HG02852 (cell line): ENCODE results near the gene COL8A1.

Experiments
- ATAC-seq: cut with Tn5 transposase; IDR thresholded peaks from one replicate; pipeline ENCODE4 v1.9.1; 2021; ENCODE audit warnings: mild to moderate bottlenecking, moderate library complexity; ENCODE audit not compliant: unreplicated experiment

Gene COL8A1

DNA sequence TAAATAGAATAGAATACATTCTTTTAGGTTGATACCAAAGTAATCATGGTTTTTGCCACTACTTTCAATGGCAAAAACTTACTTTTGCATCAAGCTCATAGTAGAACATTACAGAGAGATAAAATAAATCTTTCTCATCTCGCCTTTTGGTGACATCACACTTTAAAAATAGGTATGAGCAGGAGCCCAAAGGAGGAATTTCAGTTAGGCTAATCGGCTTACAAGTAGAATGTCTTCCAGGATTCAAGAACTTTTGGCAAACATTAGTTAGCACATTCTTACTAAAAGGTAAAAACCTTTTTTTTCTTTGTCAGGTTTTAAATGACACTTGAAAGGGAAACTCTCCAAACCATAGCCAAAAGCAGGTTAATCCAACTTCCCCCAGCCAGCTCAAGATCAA is 119.6 kb downstream of the COL8A1 start:
- ATAC-seq = no peak

DNA sequence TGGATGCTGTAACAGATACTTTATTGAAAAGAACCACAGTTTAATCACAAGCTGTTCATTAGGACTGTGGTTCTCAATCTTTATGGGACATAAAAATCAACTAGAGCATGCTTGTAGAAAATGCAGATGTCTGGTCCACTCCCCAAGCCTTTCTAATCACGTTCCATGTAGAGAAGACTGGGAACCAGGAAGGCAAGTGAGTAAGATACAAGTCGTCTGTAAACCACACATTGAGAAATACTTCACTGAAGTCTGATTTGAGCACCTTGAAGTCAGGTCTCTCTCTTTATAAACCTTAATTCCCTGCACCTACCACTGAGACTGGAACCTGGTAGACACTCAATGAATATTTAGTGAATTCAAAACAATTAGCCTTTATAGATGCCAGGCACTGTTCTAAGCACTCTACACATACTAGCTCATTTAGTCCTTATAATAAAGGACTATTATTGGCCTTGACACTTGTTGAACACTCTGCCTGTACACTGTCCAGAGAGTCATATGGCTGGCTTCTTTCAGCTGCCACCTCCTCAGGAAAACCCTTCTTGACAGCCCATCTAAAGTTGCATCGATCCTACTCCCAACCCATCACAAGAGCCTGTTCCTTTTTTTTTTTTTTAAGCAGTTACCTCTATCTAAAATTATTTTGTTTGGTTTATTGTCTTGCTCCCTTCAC is 120.2 kb downstream of the COL8A1 start:
- no peak for ATAC-seq

DNA sequence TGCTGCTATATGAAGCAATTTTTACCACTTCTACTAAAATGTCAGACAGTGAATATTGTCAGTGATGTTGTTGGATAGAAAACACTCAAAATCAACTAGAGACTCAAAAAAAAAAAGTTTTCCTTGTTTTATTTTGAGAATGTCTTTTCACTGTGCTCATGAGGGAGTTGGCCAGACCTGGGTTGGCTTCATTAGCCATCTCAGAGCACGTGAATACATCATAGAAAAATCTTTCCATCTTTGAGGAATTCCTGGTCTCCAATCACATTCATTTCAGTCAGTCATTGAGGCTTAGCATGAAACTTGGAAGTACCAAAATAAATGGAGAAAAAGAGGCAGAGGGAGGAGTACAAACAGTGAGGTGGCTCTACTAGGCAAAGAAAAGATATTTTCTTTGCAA is 121.6 kb downstream of the COL8A1 start:
- ATAC-seq = no peak

DNA sequence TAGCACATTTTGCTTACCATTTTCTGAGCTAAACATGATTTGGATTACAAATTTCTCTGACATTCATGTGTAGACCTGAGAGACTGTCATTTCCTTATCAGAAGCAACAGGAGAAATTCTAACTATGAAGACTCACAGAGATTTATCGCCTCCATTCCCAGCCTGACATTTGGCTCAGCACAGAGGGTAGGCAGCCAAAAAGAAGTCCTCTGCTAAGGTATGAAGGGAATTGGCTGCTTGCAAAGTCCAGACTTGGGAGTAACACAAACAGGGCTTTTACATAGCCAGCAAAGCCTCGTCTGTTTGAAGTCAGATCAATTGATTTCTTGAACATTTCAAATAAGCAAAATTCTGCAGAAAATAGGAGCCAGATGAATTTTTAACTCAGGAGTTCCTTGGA is 122.2 kb downstream of the COL8A1 start:
- ATAC-seq = no peak

DNA sequence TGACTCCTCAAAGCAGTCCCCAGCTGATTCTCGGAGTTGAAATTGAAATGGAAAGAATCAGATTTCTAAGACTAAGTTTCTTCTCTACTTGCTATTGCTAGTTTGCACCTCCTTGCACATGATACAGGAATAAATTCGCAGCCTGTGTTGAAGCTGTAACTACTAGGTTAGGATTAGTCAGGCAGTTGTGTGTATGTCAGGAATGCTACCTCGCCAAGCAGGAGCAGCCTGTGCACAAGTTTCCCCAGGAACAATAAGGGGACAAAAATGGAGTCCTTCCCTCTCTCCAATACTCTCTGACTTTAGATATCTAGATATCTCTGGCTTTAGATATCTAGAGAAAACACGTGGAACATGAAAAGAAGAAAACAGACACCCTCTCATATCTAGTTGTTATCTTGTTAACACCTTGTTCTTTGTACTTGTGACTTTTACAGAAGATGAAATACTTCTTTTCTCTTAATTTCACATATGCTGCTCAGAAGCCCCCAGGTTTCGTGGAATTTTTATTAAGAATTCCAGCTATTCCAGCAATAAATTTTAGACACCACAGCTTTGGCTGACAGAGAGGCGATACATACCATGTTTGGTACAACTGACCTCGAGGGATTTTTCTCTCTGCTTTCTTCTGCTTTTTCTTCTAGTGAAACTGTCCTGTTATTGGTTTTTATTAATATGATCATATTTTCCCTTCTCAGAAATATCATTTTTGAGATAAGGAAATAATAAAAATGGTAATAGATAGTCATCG is 123.2 kb downstream of the COL8A1 start:
- ATAC-seq = no peak

DNA sequence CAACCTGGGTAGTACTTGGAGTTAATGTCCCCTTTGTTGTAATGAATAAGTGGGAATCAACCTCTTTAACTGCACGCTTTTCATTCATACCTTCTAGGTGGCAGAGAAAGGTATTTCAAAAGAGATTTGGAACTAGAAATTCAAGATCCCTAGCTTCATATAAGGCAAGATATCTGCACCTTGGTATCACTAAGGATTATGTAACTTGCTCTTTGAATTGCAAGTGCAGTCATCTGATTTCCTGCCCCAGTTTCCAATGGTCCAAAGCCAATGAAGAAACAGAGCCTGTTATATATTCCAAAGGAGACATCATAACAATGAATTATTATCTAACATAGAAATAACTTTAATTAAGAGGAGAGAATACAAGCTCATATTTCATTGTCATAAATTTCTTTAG is 124.5 kb downstream of the COL8A1 start:
- ATAC-seq = no peak

DNA sequence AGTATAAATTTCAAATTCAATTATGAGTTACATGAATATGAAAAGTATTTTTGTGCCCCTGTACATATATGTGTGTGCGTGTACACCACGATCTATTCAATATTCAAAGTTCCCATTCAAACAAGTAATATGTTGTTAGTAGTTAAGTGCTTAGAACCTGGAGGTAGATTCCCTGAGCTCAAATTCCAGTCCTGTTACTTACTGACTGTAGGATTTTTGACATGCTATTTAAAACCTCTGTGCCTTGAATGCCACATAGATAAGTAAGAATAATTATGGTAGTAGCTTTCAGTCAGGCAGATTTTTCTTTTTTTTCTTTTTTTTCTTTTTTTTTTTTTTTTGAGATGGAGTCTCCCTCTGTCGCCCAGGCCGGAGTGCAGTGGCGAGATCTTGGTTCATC is 126.0 kb downstream of the COL8A1 start:
- ATAC-seq = no peak

DNA sequence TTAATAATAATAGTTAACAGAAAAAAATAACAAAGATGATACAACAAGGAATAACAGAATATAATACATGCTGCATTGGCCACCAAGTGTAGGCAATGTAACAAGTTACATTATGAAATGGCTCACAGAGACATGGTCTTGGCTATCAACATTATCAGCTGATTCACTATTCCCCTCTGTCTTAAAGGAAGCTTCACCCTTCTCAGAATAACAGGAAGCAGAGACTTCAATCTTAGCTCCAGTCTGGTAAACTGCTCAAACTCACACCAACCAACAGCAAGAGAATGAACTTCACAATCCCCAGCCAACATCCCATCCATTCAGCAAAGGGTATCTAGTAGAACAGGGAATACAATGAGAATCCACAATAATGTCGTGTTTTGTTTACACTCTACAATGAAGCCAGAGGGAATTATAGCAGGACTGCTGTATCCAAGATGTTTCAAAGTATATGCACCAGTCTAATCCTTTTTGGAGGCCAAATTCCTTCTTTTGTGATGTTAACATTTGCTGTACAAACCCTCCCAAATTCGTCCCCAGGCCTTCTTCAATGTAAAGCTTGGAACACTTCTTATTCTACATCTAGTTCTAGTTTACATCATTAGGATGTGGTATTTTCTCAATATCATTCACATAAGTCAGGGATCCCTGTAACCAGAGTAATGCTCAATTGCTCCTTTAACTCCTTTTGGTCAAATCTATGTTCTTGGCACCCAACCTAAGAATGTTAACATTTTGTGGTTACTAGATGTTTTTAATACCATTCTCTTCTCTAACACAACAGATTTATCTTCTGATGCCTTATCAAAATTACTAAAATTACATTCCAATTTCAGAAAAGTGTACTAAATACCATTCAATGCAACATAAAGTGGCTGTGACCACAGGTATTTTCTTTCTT is 126.9 kb downstream of the COL8A1 start:
- no peak for ATAC-seq

DNA sequence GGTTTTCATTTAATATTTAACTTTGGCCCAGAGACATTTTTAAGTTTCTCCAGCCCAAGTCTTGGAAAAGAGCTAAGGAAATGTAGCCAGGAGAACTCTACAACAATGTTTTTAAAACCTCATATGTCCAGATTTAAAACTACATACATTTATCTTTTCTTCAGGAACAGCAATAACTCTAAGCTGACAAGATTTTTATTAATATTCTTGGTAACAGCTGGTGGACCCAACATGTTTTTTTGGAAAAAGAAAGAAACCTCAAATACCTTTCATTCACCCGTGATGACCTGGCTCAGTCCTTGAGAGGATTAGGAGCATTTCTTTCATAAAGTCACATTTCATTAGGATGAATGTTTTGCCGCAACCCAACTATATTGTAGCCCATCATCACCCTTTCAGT is 128.9 kb downstream of the COL8A1 start:
- no peak for ATAC-seq

DNA sequence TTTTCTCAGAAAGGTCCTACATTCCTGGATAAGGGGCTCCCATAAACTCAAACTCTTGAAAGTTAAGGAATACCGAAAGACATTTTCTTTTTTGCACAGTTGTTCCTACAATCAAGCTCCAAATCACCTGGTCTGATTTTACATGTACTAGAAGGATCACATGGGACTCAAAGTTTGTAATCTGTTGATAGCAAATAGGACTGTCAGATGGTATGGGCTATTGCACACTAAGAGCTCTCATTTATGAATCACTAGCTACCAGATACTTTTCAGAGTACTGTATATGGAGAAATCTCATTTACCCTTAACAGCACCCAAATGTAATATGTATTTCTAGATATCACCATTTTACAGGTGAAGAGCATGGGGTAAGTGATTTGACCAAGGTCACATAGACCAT is 129.7 kb downstream of the COL8A1 start:
- ATAC-seq = no peak

DNA sequence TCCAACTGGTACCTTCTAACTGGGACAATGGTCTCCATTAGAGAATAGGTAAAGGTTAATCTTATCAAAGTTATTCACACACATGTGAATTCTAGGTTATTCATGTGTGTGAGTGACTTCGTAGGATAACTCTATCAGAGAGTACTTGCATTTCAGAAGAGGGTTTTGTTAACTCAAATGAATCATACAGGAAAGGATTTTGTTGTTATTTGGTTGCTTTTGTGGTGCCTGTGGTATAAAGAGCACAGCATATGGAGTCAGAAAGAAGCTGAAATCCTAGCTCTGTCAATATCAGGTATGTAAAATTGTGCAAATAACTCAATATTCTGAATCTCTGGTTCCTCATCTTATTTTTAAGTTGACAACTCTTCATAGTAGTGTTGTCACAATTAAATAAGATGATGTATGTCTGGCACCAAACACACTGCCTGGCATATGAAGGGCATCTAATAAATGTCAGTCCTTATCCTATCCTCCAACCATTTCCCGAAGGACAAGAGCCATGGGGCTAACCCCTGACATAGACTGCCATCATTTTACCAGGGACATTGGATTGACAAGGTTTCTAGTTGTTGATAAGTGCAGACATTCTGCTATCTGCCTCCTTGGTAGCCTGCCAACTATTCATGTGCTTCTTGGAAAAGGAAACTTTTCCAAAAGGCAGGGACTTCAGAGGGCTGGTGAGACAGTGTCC is 130.6 kb downstream of the COL8A1 start:
- ATAC-seq = no peak

DNA sequence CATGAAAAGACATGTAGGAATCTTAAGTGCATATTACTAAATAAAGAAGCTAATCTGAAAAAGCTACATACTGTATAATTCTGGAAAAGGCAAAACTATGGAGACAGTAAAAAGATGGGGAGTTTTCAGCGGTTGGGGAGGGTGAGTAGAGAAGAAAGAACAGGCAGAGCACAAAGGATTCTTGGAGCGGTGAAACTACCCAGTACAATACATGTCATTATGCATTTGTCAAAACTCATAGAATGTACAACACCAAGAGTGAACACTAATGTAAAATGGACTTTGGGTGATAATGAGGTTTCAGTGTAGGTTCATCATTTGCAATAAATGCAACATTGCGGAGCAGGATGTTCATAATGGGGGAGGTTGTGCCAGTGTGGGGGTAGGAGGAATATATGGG is 133.8 kb downstream of the COL8A1 start:
- ATAC-seq = no peak

DNA sequence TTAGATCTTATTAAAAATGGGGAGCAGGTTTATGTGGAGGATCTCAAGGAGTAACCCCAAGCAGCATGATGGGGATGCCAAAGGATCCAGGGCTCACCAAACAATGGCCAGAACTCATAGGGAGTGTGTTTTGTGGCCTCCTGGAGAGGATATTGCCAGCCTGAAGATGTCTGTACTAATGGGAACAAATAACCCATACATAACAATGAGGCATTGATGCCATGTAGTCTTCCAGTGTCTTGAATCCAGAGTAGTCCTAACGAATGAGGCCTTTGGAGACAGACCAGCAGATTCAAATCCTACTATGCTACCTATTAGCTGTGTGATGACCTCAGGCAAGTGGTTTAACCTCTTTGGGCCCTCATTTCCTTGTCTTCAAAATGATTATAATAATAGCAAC is 134.3 kb downstream of the COL8A1 start:
- ATAC-seq = no peak

DNA sequence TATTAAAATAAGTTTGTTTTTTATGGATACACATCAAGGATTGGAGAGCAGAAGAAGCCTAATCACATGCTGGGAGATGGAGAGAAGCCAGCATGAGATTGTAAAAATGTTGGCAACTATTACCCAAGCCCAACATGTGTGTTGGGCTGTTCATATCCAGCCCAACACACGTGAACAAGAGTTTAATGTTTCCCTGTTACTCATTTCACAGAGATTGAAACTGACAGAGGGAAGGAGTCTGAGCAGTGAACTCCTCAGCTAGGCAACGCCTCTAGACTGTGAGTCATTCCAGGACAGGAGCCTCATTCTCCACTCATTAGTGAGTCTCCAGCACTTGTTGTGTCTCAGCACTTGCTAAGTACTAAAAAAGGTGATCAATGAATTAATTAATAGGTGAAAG is 136.1 kb downstream of the COL8A1 start:
- peak; percentile 97 for ATAC-seq

DNA sequence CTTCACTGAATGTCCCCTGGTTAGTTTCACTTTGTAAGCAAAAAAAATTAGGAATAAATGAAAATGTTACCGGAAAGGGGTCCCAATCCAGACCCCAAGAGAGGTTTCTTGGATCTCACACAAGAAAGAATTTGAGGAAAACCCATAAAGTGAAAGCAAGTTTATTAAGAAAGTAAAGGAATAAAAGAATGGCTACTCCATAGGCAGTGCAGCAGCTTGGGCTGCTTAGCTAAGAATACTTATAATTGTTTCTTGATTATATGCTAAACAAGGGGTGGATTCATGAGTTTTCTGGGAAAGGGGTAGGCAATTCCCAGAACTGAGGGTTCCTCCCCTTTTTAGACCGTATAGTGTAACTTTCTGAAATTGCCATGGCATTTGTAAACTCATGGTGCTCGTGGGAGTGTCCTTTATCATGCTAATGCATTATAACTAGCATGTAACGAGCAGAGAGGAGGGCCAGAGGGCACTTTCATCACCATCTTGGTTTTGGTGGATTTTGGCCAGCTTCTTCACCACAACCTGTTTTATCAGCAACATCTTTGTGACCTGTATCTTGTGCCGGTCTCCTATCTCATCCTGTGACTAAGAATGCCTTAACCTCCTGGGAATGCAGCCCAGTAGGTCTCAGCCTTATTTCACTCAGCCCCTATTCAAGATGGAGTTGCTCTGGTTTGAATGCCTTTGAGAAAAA is 138.3 kb downstream of the COL8A1 start:
- no peak for ATAC-seq

DNA sequence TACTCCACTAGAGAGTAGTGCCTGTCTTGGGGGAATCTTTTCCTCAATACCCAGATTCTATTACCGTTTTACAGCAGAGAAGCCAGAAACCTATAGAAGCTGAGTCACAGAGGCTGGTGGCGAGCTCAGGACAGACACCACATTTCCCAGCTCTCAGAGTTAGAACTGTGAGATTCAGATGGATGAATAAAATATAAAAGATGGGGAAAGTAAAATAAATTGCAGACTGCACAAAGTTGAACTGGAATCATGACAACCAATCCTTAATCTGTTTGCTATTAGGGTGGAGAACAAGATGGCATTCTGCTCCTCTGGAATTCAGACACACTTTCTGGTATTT is 138.8 kb downstream of the COL8A1 start:
- no peak for ATAC-seq

DNA sequence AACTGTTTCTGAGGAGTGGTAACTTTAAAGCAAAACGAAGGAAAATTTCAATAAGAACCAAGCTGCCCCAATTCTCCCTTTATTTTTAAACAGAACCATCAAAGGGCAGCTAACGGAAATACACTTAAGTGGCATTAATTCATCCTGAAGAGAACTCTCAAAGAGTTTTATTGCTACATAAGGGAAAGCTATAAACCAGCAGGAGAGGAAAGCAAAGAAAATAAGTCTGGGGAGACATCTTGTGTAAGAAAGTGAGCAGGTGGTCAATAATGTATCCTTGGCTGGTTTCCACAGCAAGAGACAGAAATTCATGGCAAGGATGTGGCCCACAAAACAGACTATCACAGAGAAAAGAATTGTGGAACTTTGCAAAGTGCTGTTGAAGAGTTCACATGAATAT is 139.3 kb downstream of the COL8A1 start:
- no peak for ATAC-seq

DNA sequence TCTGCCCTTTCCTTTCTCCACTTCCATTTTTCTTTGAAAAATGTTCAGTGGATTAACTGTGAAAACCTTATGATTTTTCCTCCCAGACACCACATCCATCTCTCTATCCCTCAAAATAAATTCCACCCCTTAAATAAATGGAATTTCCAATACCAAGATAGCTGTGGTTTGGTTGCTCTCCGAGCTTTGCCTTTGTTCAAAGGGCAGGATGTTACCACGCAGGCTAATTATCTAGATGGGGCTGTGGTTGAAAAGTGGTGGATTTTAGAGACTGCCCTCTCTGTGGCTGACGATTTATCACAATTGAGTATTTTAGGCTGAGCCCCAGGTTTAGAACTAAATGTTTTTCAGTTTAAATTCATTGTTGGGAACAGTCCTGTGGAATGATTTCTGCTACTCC is 142.4 kb downstream of the COL8A1 start:
- no peak for ATAC-seq

DNA sequence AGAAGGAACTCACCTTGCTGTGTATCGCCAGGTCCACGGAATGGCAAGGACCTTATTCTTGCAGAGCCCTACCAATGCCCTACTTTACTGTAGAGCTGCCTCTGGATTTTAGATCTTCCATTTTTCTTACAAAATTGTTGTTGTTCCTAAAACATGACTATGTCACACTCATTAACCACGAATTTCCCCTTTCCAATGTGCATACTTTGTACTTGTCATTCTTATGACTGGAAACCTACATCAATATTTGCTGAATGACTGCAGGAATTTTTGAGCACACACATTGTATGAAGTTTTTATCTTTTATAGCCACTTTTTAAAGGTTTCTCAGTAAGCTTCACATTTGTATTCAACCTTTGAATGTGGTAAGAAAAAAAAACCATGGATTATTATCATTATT is 143.4 kb downstream of the COL8A1 start:
- no peak for ATAC-seq

DNA sequence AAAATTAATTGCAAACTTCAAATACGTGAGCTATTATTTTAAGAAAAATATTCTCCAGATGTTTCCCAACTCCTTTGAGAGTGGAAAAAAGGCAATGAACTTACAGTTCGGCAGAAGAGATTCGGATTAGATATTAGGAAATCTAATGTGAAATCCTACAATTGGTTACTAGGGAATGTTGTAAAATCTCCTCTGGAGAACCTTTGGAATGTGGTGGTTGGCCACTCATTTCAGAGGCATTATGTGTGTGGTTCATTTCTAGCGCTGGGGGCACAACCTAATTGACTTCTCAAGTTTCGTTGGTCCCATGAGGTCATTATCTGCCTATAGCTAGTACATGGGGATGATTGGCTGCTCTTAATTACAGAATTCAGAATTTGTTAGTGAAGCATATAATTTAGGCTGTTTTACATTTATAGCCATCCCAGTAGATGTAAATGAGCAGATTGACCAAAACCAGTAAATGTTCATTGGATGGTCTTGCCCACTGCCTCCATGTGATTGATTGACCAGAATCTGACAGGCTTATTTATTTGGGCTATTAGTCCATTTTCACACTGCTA is 144.7 kb downstream of the COL8A1 start:
- ATAC-seq = no peak
